HFFc6 (cell line): ENCODE data around the gene PTPN14. TPM values are rescaled to one million over a fixed set of nuclear protein-coding genes. Genes with fewer than 3 reads are reported as not detected.
A peak's percentile ranks its signal among the peaks of the same experiment; 100 is the strongest.
"Not testable (repeated sequence)": the region's sequence is repeated elsewhere in the genome, so short reads cannot be mapped to it uniquely, and the experiment has no call there.

Source experiments
- DNase-seq: peaks from one replicate; pipeline ENCODE4 v3.0.0-alpha.2; 2018
- H3K27ac Mint-ChIP-seq: 2 replicates; pipeline ENCODE4 v1.8.0; 2020; ENCODE audit warnings: mild to moderate bottlenecking, mixed read lengths
- H3K27me3 Mint-ChIP-seq: 2 replicates; pipeline ENCODE4 v1.8.0; 2021; ENCODE audit warnings: mild to moderate bottlenecking, moderate library complexity, mixed read lengths; ENCODE audit not compliant: insufficient read depth
- H3K36me3 Mint-ChIP-seq: 2 replicates; pipeline ENCODE4 v1.8.0; 2021; ENCODE audit warnings: low read depth, mixed read lengths
- H3K4me1 Mint-ChIP-seq: 2 replicates; pipeline ENCODE4 v1.8.0; 2020; ENCODE audit warnings: low read depth, mixed read lengths
- H3K4me3 Mint-ChIP-seq: 2 replicates; pipeline ENCODE4 v1.8.0; 2020; ENCODE audit warnings: mild to moderate bottlenecking, moderate library complexity, mixed read lengths
- H3K9me3 Mint-ChIP-seq: 2 replicates; pipeline ENCODE4 v1.8.0; 2020; ENCODE audit warnings: mild to moderate bottlenecking, mixed read lengths
- CTCF ChIP-seq: fragments of 200-600 bp; sonication (generic); IDR thresholded peaks from 2 replicates; pipeline ENCODE4 v1.5.0; 2021; ENCODE audit warnings: antibody characterized with exemption, mild to moderate bottlenecking
- total RNA-seq, 6 experiments: library from RNA; stranded (reverse); fragmentation: NEBNext Ultra II Directional; extraction: Animal tissue kit (Norgen Biotek cat#: 25700); gene quantifications; 2 replicates in 1 of 6; 3 replicates in 5 of 6; pipeline ENCODE4 v1.2.3, GENCODE V29; 2021

The PTPN14 gene
- total RNA-seq, 6 experiments from 2014 or later, result 93.6 to 140 (median 106) TPM

GRCh38 chr1:214581785-214582184, 30.4 kb upstream of the PTPN14 start:
- TF ChIP-seq CTCF, result no peak
- peak; percentile 73 for DNase-seq
- peak overlapping the region; percentile 25 for H3K27ac Mint-ChIP-seq
- H3K4me1 Mint-ChIP-seq, result peaks cover 42% of the 10 kb centered on the region
- H3K9me3 Mint-ChIP-seq, result peaks cover 15% of the 10 kb centered on the region
- 0 out of 2 replicates have a peak, but pooled peaks cover 1% of the 10 kb centered on the region for H3K27me3 Mint-ChIP-seq
- H3K36me3 Mint-ChIP-seq, result peaks cover 12% of the 10 kb centered on the region
- no peak overlapping the region for H3K4me3 Mint-ChIP-seq

- DNase-seq, result no peak
- Mint-ChIP-seq H3K27ac (no peak overlapping the region), H3K36me3 (peaks cover 23% of the 10 kb centered on the region), H3K27me3 (no peaks in the 10 kb centered on the region; the same call in 1 of the 2 replicates), H3K4me1 (peaks cover 40% of the 10 kb centered on the region), H3K9me3 (peaks cover 30% of the 10 kb centered on the region), H3K4me3 (no peak overlapping the region)
- TF ChIP-seq CTCF, result no peak
These were observed 27.8 kb upstream of the PTPN14 start for GRCh38 chr1:214579183-214579582.

- peaks cover 39% of the 10 kb centered on the region for H3K4me1 Mint-ChIP-seq
- H3K9me3 Mint-ChIP-seq, result peaks cover 30% of the 10 kb centered on the region
- H3K4me3 Mint-ChIP-seq, H3K27me3 Mint-ChIP-seq, H3K27ac Mint-ChIP-seq, DNase-seq: not testable (repeated sequence)
- H3K36me3 Mint-ChIP-seq, result peaks cover 23% of the 10 kb centered on the region
These were observed 24.7 kb upstream of the PTPN14 start for GRCh38 chr1:214576120-214576519.

- Mint-ChIP-seq H3K27ac (no peak overlapping the region), H3K9me3 (peaks cover 30% of the 10 kb centered on the region), H3K27me3 (no peaks in the 10 kb centered on the region; the same call in 1 of the 2 replicates), H3K36me3 (peaks cover 23% of the 10 kb centered on the region), H3K4me3 (no peak overlapping the region), H3K4me1 (peaks cover 47% of the 10 kb centered on the region)
- no peak for DNase-seq
- no peak for TF ChIP-seq CTCF
These were observed 23.4 kb upstream of the PTPN14 start for GRCh38 chr1:214574598-214575411.

GRCh38 chr1:214573386-214574318, 22.2 kb upstream of the PTPN14 start:
- Mint-ChIP-seq H3K4me1 (peaks cover 58% of the 10 kb centered on the region), H3K27me3 (no peaks in the 10 kb centered on the region; the same call in none of the 2 replicates), H3K4me3 (no peak overlapping the region), H3K9me3 (peaks cover 30% of the 10 kb centered on the region), H3K36me3 (peaks cover 23% of the 10 kb centered on the region), H3K27ac (no peak overlapping the region)
- DNase-seq, result no peak
- no peak for TF ChIP-seq CTCF
